Neural progenitor cell (in vitro differentiated cells): Measurements from ENCODE around the gene AK3. TPM values are rescaled to one million over a fixed set of nuclear protein-coding genes. Genes with fewer than 3 reads are reported as not detected.

Experiments
- DNase-seq: peaks from one replicate; pipeline ENCODE4 v3.0.0-alpha.2; 2016; ENCODE audit warnings: low spot score
- H2AFZ ChIP-seq: fragments of 200-600 bp; sonication (generic); replicated peaks from 2 replicates; pipeline ENCODE4 v1.6.1; 2016; ENCODE audit warnings: antibody characterized with exemption
- H3F3A ChIP-seq: fragments of 200-600 bp; sonication (generic); 2 replicates; pipeline ENCODE4 v1.6.1; 2016; ENCODE audit warnings: antibody characterized with exemption, low read depth
- H3K27ac ChIP-seq: fragments of 200-600 bp; sonication (generic); 2 replicates; pipeline ENCODE4 v1.5.1; 2016; ENCODE audit warnings: mild to moderate bottlenecking
- H3K27me3 ChIP-seq: fragments of 200-600 bp; sonication (generic); 2 replicates; pipeline ENCODE4 v1.6.1; 2016; ENCODE audit warnings: mild to moderate bottlenecking, moderate library complexity
- H3K36me3 ChIP-seq: fragments of 200-600 bp; sonication (generic); 2 replicates; pipeline ENCODE4 v1.5.1; 2016
- H3K4me1 ChIP-seq: fragments of 200-600 bp; sonication (generic); 2 replicates; pipeline ENCODE4 v1.6.1; 2016; ENCODE audit warnings: mixed run types
- H3K4me2 ChIP-seq: fragments of 200-600 bp; sonication (generic); 2 replicates; pipeline ENCODE4 v1.6.1; 2016
- H3K4me3 ChIP-seq: fragments of 200-600 bp; sonication (generic); 2 replicates; pipeline ENCODE4 v1.5.1; 2016
- H3K79me2 ChIP-seq: fragments of 200-600 bp; sonication (generic); 2 replicates; pipeline ENCODE4 v1.6.1; 2016; ENCODE audit warnings: low read depth
- H3K9ac ChIP-seq: fragments of 200-600 bp; sonication (generic); 2 replicates; pipeline ENCODE4 v1.6.1; 2016
- H3K9me3 ChIP-seq: fragments of 200-600 bp; sonication (generic); 2 replicates; pipeline ENCODE4 v1.5.1; 2016; ENCODE audit warnings: low read depth
- H4K20me1 ChIP-seq: fragments of 200-600 bp; sonication (generic); 2 replicates; pipeline ENCODE4 v1.6.1; 2016; ENCODE audit warnings: low read depth
- H3K27ac Mint-ChIP-seq: 3 replicates; pipeline ENCODE4 v1.8.0; 2021; ENCODE audit warnings: mixed read lengths
- H3K27me3 Mint-ChIP-seq: 2 replicates; pipeline ENCODE4 v1.8.0; 2022; ENCODE audit warnings: low read depth, mild to moderate bottlenecking, inconsistent platforms, moderate library complexity, mixed read lengths; ENCODE audit not compliant: insufficient read depth
- H3K36me3 Mint-ChIP-seq: 3 replicates; pipeline ENCODE4 v1.8.0; 2021; ENCODE audit warnings: mixed read lengths
- H3K4me1 Mint-ChIP-seq: 3 replicates; pipeline ENCODE4 v1.8.0; 2021; ENCODE audit warnings: mixed read lengths
- H3K4me3 Mint-ChIP-seq: 3 replicates; pipeline ENCODE4 v1.8.0; 2021; ENCODE audit warnings: mild to moderate bottlenecking, moderate library complexity, mixed read lengths
- H3K9me3 Mint-ChIP-seq: 3 replicates; pipeline ENCODE4 v1.8.0; 2020; ENCODE audit warnings: mixed read lengths
- CTCF ChIP-seq: fragments of 200-600 bp; sonication (generic); IDR thresholded peaks from 2 replicates; pipeline ENCODE4 v1.5.1; 2017; ENCODE audit warnings: antibody characterized with exemption, mild to moderate bottlenecking
- EZH2 ChIP-seq: fragments of 200-600 bp; sonication (generic); IDR thresholded peaks from 2 replicates; pipeline ENCODE4 v1.6.1; 2017; ENCODE audit warnings: antibody characterized with exemption, mild to moderate bottlenecking, moderate library complexity
- EZH2phosphoT487 ChIP-seq: fragments of 200-600 bp; sonication (generic); IDR thresholded peaks from 2 replicates; pipeline ENCODE4 v1.6.1; 2017; ENCODE audit warnings: antibody characterized with exemption
- total RNA-seq: library from RNA; depleted of rRNA; stranded (reverse); fragments of >200 nt; gene quantifications from 2 replicates; pipeline ENCODE4 v1.2.3, GENCODE V29; 2015; ENCODE audit warnings: low replicate concordance

AK3 gene
- total RNA-seq, 1 donor from 2014 or later, result 54.8 TPM

- Histone ChIP-seq H3K27ac (no peak overlapping the region), H3K79me2 (peaks cover 30% of the 10 kb centered on the region), H3K27me3 (no peaks in the 10 kb centered on the region), H3K9ac (no peak overlapping the region), H3K4me1 (no peaks in the 10 kb centered on the region), H3K4me3 (no peak overlapping the region), H3K4me2 (no peak overlapping the region), H2AFZ (no peak overlapping the region), H4K20me1 (peaks cover 3% of the 10 kb centered on the region), H3F3A (peaks cover 3% of the 10 kb centered on the region), H3K9me3 (no peaks in the 10 kb centered on the region), H3K36me3 (peaks cover 6% of the 10 kb centered on the region)
- TF ChIP-seq CTCF (no peak), EZH2phosphoT487 (no peak), EZH2 (no peak)
- no peak for DNase-seq
- H3K27ac Mint-ChIP-seq, result no peak overlapping the region
- no peaks in the 10 kb centered on the region for H3K4me1 Mint-ChIP-seq
- H3K36me3 Mint-ChIP-seq, result peaks cover 12% of the 10 kb centered on the region
- H3K4me3 Mint-ChIP-seq, result no peak overlapping the region
- H3K27me3 Mint-ChIP-seq, result no peaks in the 10 kb centered on the region
- H3K9me3 Mint-ChIP-seq, result no peaks in the 10 kb centered on the region
These were observed 49.2 kb downstream of the AK3 start for GRCh38 chr9:4691795-4692194.

DNA sequence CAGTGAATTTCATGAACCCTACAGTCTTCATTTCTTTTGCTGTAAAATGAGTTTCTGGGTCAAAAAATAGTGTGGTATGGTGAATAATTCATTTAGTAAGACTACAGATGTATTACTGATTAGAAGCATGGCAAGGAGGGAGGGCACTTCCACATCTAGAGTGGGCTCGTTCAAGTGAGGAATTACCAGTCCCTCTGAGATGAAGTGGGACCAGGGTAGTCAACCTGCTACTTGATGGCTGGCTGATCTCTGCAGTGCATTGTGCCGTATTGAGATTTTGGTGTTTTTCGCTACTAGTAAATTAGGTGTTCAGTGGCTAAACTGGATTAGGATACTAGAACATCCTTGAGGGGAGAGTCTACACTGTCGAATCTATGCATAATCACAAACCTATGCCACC, 50.9 kb downstream of the AK3 start:
- H4K20me1 ChIP-seq, result no peaks in the 10 kb centered on the region
- no peaks in the 10 kb centered on the region for H3K4me1 Mint-ChIP-seq
- H3K36me3 Mint-ChIP-seq, result peaks cover 16% of the 10 kb centered on the region
- H3K9me3 Mint-ChIP-seq, result no peaks in the 10 kb centered on the region
- H3K27ac Mint-ChIP-seq, result no peak overlapping the region
- no peak overlapping the region for H3K27ac ChIP-seq
- H2AFZ ChIP-seq, result no peak overlapping the region
- H3K27me3 Mint-ChIP-seq, result no peaks in the 10 kb centered on the region
- H3F3A ChIP-seq, result peaks cover 3% of the 10 kb centered on the region
- no peaks in the 10 kb centered on the region for H3K27me3 ChIP-seq
- no peaks in the 10 kb centered on the region for H3K9me3 ChIP-seq
- TF ChIP-seq CTCF, result no peak
- H3K4me2 ChIP-seq, result no peak overlapping the region
- no peak overlapping the region for H3K9ac ChIP-seq
- H3K79me2 ChIP-seq, result peaks cover 26% of the 10 kb centered on the region
- DNase-seq, result no peak
- H3K4me1 ChIP-seq, result no peaks in the 10 kb centered on the region
- peaks cover 6% of the 10 kb centered on the region for H3K36me3 ChIP-seq
- no peak overlapping the region for H3K4me3 ChIP-seq
- H3K4me3 Mint-ChIP-seq, result no peak overlapping the region

DNA sequence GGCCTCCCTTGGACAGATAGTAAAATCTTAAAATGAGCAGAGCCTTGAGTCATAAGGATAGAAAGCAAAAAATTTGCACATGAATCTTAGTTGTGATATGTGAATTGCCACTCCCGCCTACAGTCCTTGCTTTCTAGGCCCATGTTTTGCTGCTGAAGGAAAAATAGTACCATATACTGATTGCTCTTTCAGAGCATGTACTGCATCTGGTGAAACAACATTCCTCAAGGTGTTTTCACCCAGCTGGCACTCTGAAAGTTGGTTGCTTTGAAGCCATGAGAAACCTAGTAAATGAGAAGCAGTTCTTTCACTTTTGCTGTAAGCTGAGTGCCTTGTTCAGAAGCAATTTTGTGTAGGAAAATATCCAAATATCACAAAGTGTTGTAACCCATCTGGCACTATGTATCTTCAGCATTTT, 51.3 kb downstream of the AK3 start:
- no peak overlapping the region for H3K27ac ChIP-seq
- no peak overlapping the region for H3K27ac Mint-ChIP-seq
- H3K9me3 Mint-ChIP-seq, result no peaks in the 10 kb centered on the region
- H3F3A ChIP-seq, result peaks cover 3% of the 10 kb centered on the region
- H3K27me3 ChIP-seq, result no peaks in the 10 kb centered on the region
- no peak overlapping the region for H2AFZ ChIP-seq
- H3K27me3 Mint-ChIP-seq, result no peaks in the 10 kb centered on the region
- no peak for DNase-seq
- H4K20me1 ChIP-seq, result no peaks in the 10 kb centered on the region
- no peaks in the 10 kb centered on the region for H3K4me1 ChIP-seq
- H3K9ac ChIP-seq, result no peak overlapping the region
- no peak overlapping the region for H3K4me2 ChIP-seq
- no peaks in the 10 kb centered on the region for H3K9me3 ChIP-seq
- H3K4me3 Mint-ChIP-seq, result no peak overlapping the region
- peaks cover 6% of the 10 kb centered on the region for H3K36me3 ChIP-seq
- H3K79me2 ChIP-seq, result peaks cover 26% of the 10 kb centered on the region
- H3K36me3 Mint-ChIP-seq, result peaks cover 20% of the 10 kb centered on the region
- no peak overlapping the region for H3K4me3 ChIP-seq
- H3K4me1 Mint-ChIP-seq, result no peaks in the 10 kb centered on the region
- TF ChIP-seq EZH2phosphoT487 (no peak), EZH2 (no peak), CTCF (no peak)

GRCh38 chr9:4689021-4689420, 52.0 kb downstream of the AK3 start:
- H3K9me3 ChIP-seq, result no peaks in the 10 kb centered on the region
- no peak overlapping the region for H2AFZ ChIP-seq
- no peak overlapping the region for H3K27ac Mint-ChIP-seq
- TF ChIP-seq EZH2 (no peak), EZH2phosphoT487 (no peak), CTCF (no peak)
- H3K4me1 ChIP-seq, result no peaks in the 10 kb centered on the region
- no peaks in the 10 kb centered on the region for H4K20me1 ChIP-seq
- no peak for DNase-seq
- no peak overlapping the region for H3K9ac ChIP-seq
- no peak overlapping the region for H3K4me2 ChIP-seq
- H3K36me3 ChIP-seq, result peaks cover under 1% of the 10 kb centered on the region
- peaks cover 3% of the 10 kb centered on the region for H3F3A ChIP-seq
- H3K27ac ChIP-seq, result no peak overlapping the region
- peaks cover 25% of the 10 kb centered on the region for H3K79me2 ChIP-seq
- no peaks in the 10 kb centered on the region for H3K4me1 Mint-ChIP-seq
- no peak overlapping the region for H3K4me3 ChIP-seq
- peaks cover 18% of the 10 kb centered on the region for H3K36me3 Mint-ChIP-seq
- no peaks in the 10 kb centered on the region for H3K27me3 ChIP-seq
- no peaks in the 10 kb centered on the region for H3K9me3 Mint-ChIP-seq
- H3K27me3 Mint-ChIP-seq, result no peaks in the 10 kb centered on the region
- H3K4me3 Mint-ChIP-seq, result no peak overlapping the region
